HCT116 (cell line): ENCODE measurements around the gene TMEM154. TPM values are rescaled to one million over a fixed set of nuclear protein-coding genes. Genes with fewer than 3 reads are reported as not detected.

Experiments
- ATAC-seq: fragments of 200-7000 bp; cut with Tn5 transposase; 2 replicates; pipeline ENCODE4 v1.9.1; 2020; ENCODE audit warnings: mild to moderate bottlenecking, moderate library complexity
- BruUV-seq: library from RNA; stranded (reverse); fragments of 400-500 nt; replicated peaks from 2 replicates; lab custom pipeline; 2021; lab: Mats Ljungman, UMichigan
- CTCF ChIA-PET: fragments of 300-600 bp; sonication (Branson Sonifier 250); formaldehyde crosslinking; loops from one replicate; lab custom pipeline; 2021; ENCODE audit warnings: antibody characterized with exemption; lab: Charles Lee
- POLR2A ChIA-PET: fragments of 300-600, 350-600 bp; sonication (Branson Sonifier 250); formaldehyde crosslinking; loops from one replicate; lab custom pipeline; 2021; ENCODE audit warnings: antibody characterized with exemption; lab: Charles Lee
- RAD21 ChIA-PET, 2 experiments: fragments of 300-600 bp; sonication (Branson Sonifier 250); formaldehyde crosslinking; loops; one replicate each; lab custom pipeline; 2023; ENCODE audit warnings: low total read pairs in 2 of 2; ENCODE audit not compliant: uncharacterized antibody in 2 of 2, unreplicated experiment in 2 of 2, low non-redundant PET in 1 of 2; lab: Charles Lee
- DNase-seq: peaks from one replicate; pipeline ENCODE4 v3.0.0-alpha.2; 2010; ENCODE audit warnings: low read depth, low spot score
- H2AFZ ChIP-seq: fragments of 200-600 bp; shearing (Covaris generic), sonication (generic); 2 replicates; pipeline ENCODE4 v1.6.1; 2017; ENCODE audit warnings: low read depth, mixed run types, mixed read lengths, antibody characterized with exemption, low read length; ENCODE audit not compliant: poor library complexity, severe bottlenecking
- H3K27ac ChIP-seq: 2 replicates; pipeline ENCODE4 v1.5.1; 2012; ENCODE audit warnings: low read depth, low read length
- H3K27me3 ChIP-seq: fragments of 200-600 bp; sonication (generic); 2 replicates; pipeline ENCODE4 v1.6.1; 2016; ENCODE audit warnings: mixed run types, low read length, mixed read lengths; ENCODE audit not compliant: insufficient read depth
- H3K36me3 ChIP-seq, 2 experiments: fragments of 200-500 bp in 1 of 2; fragments of 200-600 bp in 1 of 2; sonication (Bioruptor generic) in 1 of 2; sonication (generic) in 1 of 2; 2 replicates each; pipeline versions ENCODE4 v1.5.1 to v1.6.1; 2014 to 2016; ENCODE audit warnings: low read length in 2 of 2, inconsistent platforms in 1 of 2, mixed read lengths in 1 of 2, mixed run types in 1 of 2; ENCODE audit not compliant: insufficient read depth in 2 of 2, control insufficient read depth in 1 of 2
- H3K4me1 ChIP-seq, 2 experiments: fragments of 200-600 bp in 1 of 2; sonication (generic) in 1 of 2; 2 replicates each; pipeline versions ENCODE4 v1.5.1 to v1.6.1; 2012 to 2017; ENCODE audit warnings: low read length in 2 of 2, inconsistent platforms in 1 of 2, mild to moderate bottlenecking in 1 of 2, mixed read lengths in 1 of 2, mixed run types in 1 of 2, moderate library complexity in 1 of 2; ENCODE audit not compliant: insufficient read depth in 2 of 2, control insufficient read depth in 1 of 2
- H3K4me2 ChIP-seq: fragments of 200-600 bp; sonication (generic); 2 replicates; pipeline ENCODE4 v1.6.1; 2017; ENCODE audit warnings: mixed run types, low read length, mixed read lengths
- H3K4me3 ChIP-seq, 2 experiments: fragments of 200-600 bp in 1 of 2; sonication (generic) in 1 of 2; replicated peaks in 1 of 2; 2 replicates each; pipeline ENCODE4 v1.5.1; 2011 to 2016; ENCODE audit warnings: low read length in 2 of 2, control low read depth in 1 of 2, low read depth in 1 of 2, mild to moderate bottlenecking in 1 of 2, mixed read lengths in 1 of 2, mixed run types in 1 of 2
- H3K79me2 ChIP-seq: fragments of 200-600 bp; sonication (generic); 2 replicates; pipeline ENCODE4 v1.6.1; 2017; ENCODE audit warnings: mild to moderate bottlenecking, mixed run types, low read length, moderate library complexity, mixed read lengths; ENCODE audit not compliant: insufficient read depth
- H3K9ac ChIP-seq: fragments of 200-600 bp; sonication (generic); 2 replicates; pipeline ENCODE4 v1.6.1; 2016; ENCODE audit warnings: low read length, mixed read lengths
- H3K9me2 ChIP-seq: fragments of 200-600 bp; sonication (generic), shearing (Covaris generic); 2 replicates; pipeline ENCODE4 v1.6.1; 2017; ENCODE audit warnings: mixed run types, mild to moderate bottlenecking, moderate library complexity; ENCODE audit not compliant: insufficient read depth
- H3K9me3 ChIP-seq, 2 experiments: fragments of 200-500 bp in 1 of 2; fragments of 200-600 bp in 1 of 2; sonication (Bioruptor generic) in 1 of 2; sonication (generic) in 1 of 2; 2 replicates each; pipeline ENCODE4 v1.6.1; 2014 to 2017; ENCODE audit warnings: low read length in 2 of 2, mixed read lengths in 2 of 2, inconsistent platforms in 1 of 2, low read depth in 1 of 2, mild to moderate bottlenecking in 1 of 2, mixed run types in 1 of 2, moderate library complexity in 1 of 2; ENCODE audit not compliant: control insufficient read depth in 1 of 2, insufficient read depth in 1 of 2
- H4K20me1 ChIP-seq: fragments of 200-600 bp; sonication (generic), shearing (Covaris generic); 2 replicates; pipeline ENCODE4 v1.6.1; 2017; ENCODE audit warnings: mixed run types, mild to moderate bottlenecking, moderate library complexity; ENCODE audit not compliant: insufficient read depth
- CBX3 ChIP-seq: IDR thresholded peaks from 2 replicates; pipeline ENCODE4 v1.6.1; 2012; ENCODE audit warnings: low read depth
- CEBPB ChIP-seq: IDR thresholded peaks from 2 replicates; pipeline ENCODE4 v1.6.1; 2012; ENCODE audit warnings: low read depth
- EGR1 ChIP-seq: IDR thresholded peaks from 2 replicates; pipeline ENCODE4 v1.6.1; 2012; ENCODE audit warnings: low read depth
- EZH2 ChIP-seq: fragments of 200-600 bp; sonication (generic); IDR thresholded peaks from 2 replicates; pipeline ENCODE4 v1.6.1; 2017; ENCODE audit warnings: antibody characterized with exemption, mixed run types
- EZH2phosphoT487 ChIP-seq: fragments of 200-600 bp; IDR thresholded peaks from 2 replicates; pipeline ENCODE4 v1.6.1; 2018; ENCODE audit warnings: antibody characterized with exemption, borderline replicate concordance
- FOSL1 ChIP-seq: IDR thresholded peaks from 2 replicates; pipeline ENCODE4 v1.6.1; 2012; ENCODE audit warnings: low read depth
- JUND ChIP-seq: IDR thresholded peaks from 2 replicates; pipeline ENCODE4 v1.6.1; 2012
- POLR2AphosphoS5 ChIP-seq: IDR thresholded peaks from 2 replicates; pipeline ENCODE4 v1.6.1; 2011; ENCODE audit warnings: mild to moderate bottlenecking, low read depth, low read length, moderate library complexity
- RAD21 ChIP-seq: IDR thresholded peaks from 2 replicates; pipeline ENCODE4 v1.6.1; 2012; ENCODE audit warnings: low read depth, mild to moderate bottlenecking
- SP1 ChIP-seq: IDR thresholded peaks from 2 replicates; pipeline ENCODE4 v1.6.1; 2012; ENCODE audit warnings: low read depth
- SRF ChIP-seq: IDR thresholded peaks from 2 replicates; pipeline ENCODE4 v1.6.1; 2012; ENCODE audit warnings: low read depth
- YY1 ChIP-seq: IDR thresholded peaks from 2 replicates; pipeline ENCODE4 v1.6.1; 2011; ENCODE audit warnings: low read length, low read depth, moderate library complexity, mild to moderate bottlenecking; ENCODE audit not compliant: insufficient replicate concordance; ENCODE audit errors: extremely low read depth
- ZFX ChIP-seq: fragments of 450-650 bp; IDR thresholded peaks from 2 replicates; pipeline ENCODE4 v1.6.1; 2017
- ZNF274 ChIP-seq: fragments of 200-500 bp; sonication (Bioruptor generic); IDR thresholded peaks from 2 replicates; pipeline ENCODE4 v1.6.1; 2014; ENCODE audit warnings: mild to moderate bottlenecking, low read depth, low read length, inconsistent platforms
- intact Hi-C: fragments of 100-400 bp; cut with micrococcal nuclease; formaldehyde crosslinking; loops from 2 replicates; pipeline ENCODE4 v1.10.0; 2022
- total RNA-seq: library from RNA; stranded (reverse); gene quantifications from one replicate; pipeline ENCODE4 v1.2.1, GENCODE V29; 2021; ENCODE audit not compliant: unreplicated experiment
- TF ChIP-seq, protein P1 (sequence below): IDR thresholded peaks from 2 replicates; pipeline ENCODE4 v1.6.1; 2012
- TF ChIP-seq, protein P2 (sequence below): IDR thresholded peaks from 2 replicates; pipeline ENCODE4 v1.6.1; 2012
- TF ChIP-seq, protein P3 (sequence below): IDR thresholded peaks from 2 replicates; pipeline ENCODE4 v1.6.1; 2012; ENCODE audit warnings: low read depth
- TF ChIP-seq, protein P4 (sequence below), 3 experiments: fragments of 200-600 bp in 1 of 3; sonication (generic) in 1 of 3; IDR thresholded peaks in 2 of 3; conservative IDR thresholded peaks in 1 of 3; 2 replicates each; pipeline ENCODE4 v1.5.1; 2012 to 2017; ENCODE audit warnings: low read depth in 2 of 3, low read length in 2 of 3, antibody characterized with exemption in 1 of 3, borderline replicate concordance in 1 of 3, control low read depth in 1 of 3, mild to moderate bottlenecking in 1 of 3, mixed read lengths in 1 of 3, mixed run types in 1 of 3, moderate library complexity in 1 of 3; ENCODE audit not compliant: insufficient read depth in 1 of 3

The TMEM154 gene
- total RNA-seq, 1 experiment from 2014 or later, result 2.4 TPM

DNA sequence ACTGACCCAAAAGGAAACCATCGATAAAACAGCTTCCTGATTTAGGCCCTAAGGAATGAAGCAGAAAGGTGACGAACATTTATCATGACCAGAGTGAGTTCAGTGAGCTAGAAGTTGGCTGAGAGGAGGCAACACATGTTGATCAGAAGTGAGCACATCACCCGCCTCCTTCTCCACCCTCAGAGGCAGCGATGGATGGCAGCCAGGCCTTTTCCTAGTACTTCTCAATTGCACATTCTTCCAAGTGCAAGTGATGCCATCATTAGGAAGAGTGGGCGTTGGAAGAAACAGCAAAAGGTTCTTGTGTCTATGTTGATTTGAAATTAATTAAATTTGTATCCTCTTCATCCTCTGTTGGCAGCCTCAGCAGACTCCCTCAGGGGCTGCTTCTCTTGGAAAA is 51.7 kb downstream of the TMEM154 start:
- no peak for ATAC-seq
- ChIA-PET RAD21 (no interaction called here), CTCF (no interaction called here), POLR2A (no interaction called here)
- no peaks in the 10 kb centered on the region for H3K36me3 ChIP-seq
- no peaks in the 10 kb centered on the region for H3K9me2 ChIP-seq
- H4K20me1 ChIP-seq, result no peaks in the 10 kb centered on the region
- BruUV-seq, result no TSS peak
- intact Hi-C loops, result no loop called here
- no peaks in the 10 kb centered on the region for H3K27me3 ChIP-seq
- H3K4me2 ChIP-seq, result no peak overlapping the region
- H3K79me2 ChIP-seq, result no peaks in the 10 kb centered on the region
- no peaks in the 10 kb centered on the region for H3K9me3 ChIP-seq
- no peak for TF ChIP-seq ZNF274
- TF ChIP-seq, all 23 proteins: peak for 0
- no peak for DNase-seq
- no peak overlapping the region for H3K4me3 ChIP-seq
- H3K27ac ChIP-seq, result no peak overlapping the region
- H2AFZ ChIP-seq, result no peak overlapping the region
- no peaks in the 10 kb centered on the region for H3K4me1 ChIP-seq
- no peak overlapping the region for H3K9ac ChIP-seq

DNA sequence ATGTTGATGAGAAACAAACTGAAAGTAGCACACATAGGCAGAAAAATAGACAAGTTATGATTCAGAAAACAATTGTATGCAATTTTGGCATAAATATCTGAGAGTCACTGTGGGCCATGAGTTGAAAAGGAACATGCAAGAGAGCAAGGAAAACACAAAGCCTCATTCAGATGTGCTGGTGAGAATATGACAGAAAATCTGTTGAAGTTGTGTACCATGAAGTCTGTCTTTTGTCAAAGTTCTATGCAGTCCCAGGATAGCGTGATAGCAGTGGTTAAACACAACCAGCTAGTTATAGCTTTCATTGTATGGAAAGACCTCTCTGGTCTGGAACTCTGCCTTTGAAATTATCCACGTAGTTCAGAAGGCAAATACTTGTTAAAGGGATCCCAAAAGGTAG is 53.0 kb downstream of the TMEM154 start:
- H3K36me3 ChIP-seq, result no peaks in the 10 kb centered on the region
- H3K4me1 ChIP-seq, result no peaks in the 10 kb centered on the region
- BruUV-seq, result no TSS peak
- RAD21 ChIA-PET, result no interaction called here
- intact Hi-C loops, result no loop called here
- no peak overlapping the region for H3K9ac ChIP-seq
- H3K4me2 ChIP-seq, result no peak overlapping the region
- H3K9me3 ChIP-seq, result no peaks in the 10 kb centered on the region
- CTCF ChIA-PET, result no interaction called here
- POLR2A ChIA-PET, result no interaction called here
- H3K9me2 ChIP-seq, result no peaks in the 10 kb centered on the region
- ATAC-seq (no peak), DNase-seq (no peak)
- no peak overlapping the region for H2AFZ ChIP-seq
- H3K27me3 ChIP-seq, result no peaks in the 10 kb centered on the region
- H3K4me3 ChIP-seq, result no peak overlapping the region
- no peaks in the 10 kb centered on the region for H4K20me1 ChIP-seq
- H3K79me2 ChIP-seq, result no peaks in the 10 kb centered on the region
- H3K27ac ChIP-seq, result no peak overlapping the region
- TF ChIP-seq CBX3 (no peak), FOSL1 (no peak), YY1 (no peak), SP1 (no peak), ZNF274 (no peak), JUND (no peak), EZH2phosphoT487 (no peak), CEBPB (no peak), POLR2AphosphoS5 (no peak), EZH2 (no peak), ZFX (no peak), RAD21 (no peak), EGR1 (no peak), SRF (no peak)
- TF ChIP-seq, protein P1, sequence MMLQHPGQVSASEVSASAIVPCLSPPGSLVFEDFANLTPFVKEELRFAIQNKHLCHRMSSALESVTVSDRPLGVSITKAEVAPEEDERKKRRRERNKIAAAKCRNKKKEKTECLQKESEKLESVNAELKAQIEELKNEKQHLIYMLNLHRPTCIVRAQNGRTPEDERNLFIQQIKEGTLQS, result no peak
- TF ChIP-seq, protein P2, sequence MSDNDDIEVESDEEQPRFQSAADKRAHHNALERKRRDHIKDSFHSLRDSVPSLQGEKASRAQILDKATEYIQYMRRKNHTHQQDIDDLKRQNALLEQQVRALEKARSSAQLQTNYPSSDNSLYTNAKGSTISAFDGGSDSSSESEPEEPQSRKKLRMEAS, result no peak
- TF ChIP-seq, protein P3, sequence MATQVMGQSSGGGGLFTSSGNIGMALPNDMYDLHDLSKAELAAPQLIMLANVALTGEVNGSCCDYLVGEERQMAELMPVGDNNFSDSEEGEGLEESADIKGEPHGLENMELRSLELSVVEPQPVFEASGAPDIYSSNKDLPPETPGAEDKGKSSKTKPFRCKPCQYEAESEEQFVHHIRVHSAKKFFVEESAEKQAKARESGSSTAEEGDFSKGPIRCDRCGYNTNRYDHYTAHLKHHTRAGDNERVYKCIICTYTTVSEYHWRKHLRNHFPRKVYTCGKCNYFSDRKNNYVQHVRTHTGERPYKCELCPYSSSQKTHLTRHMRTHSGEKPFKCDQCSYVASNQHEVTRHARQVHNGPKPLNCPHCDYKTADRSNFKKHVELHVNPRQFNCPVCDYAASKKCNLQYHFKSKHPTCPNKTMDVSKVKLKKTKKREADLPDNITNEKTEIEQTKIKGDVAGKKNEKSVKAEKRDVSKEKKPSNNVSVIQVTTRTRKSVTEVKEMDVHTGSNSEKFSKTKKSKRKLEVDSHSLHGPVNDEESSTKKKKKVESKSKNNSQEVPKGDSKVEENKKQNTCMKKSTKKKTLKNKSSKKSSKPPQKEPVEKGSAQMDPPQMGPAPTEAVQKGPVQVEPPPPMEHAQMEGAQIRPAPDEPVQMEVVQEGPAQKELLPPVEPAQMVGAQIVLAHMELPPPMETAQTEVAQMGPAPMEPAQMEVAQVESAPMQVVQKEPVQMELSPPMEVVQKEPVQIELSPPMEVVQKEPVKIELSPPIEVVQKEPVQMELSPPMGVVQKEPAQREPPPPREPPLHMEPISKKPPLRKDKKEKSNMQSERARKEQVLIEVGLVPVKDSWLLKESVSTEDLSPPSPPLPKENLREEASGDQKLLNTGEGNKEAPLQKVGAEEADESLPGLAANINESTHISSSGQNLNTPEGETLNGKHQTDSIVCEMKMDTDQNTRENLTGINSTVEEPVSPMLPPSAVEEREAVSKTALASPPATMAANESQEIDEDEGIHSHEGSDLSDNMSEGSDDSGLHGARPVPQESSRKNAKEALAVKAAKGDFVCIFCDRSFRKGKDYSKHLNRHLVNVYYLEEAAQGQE, result no peak
- TF ChIP-seq, protein P4, sequence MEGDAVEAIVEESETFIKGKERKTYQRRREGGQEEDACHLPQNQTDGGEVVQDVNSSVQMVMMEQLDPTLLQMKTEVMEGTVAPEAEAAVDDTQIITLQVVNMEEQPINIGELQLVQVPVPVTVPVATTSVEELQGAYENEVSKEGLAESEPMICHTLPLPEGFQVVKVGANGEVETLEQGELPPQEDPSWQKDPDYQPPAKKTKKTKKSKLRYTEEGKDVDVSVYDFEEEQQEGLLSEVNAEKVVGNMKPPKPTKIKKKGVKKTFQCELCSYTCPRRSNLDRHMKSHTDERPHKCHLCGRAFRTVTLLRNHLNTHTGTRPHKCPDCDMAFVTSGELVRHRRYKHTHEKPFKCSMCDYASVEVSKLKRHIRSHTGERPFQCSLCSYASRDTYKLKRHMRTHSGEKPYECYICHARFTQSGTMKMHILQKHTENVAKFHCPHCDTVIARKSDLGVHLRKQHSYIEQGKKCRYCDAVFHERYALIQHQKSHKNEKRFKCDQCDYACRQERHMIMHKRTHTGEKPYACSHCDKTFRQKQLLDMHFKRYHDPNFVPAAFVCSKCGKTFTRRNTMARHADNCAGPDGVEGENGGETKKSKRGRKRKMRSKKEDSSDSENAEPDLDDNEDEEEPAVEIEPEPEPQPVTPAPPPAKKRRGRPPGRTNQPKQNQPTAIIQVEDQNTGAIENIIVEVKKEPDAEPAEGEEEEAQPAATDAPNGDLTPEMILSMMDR (IDR thresholded peaks at IDR 0.05 in 2 of 3, conservative IDR thresholded peaks at IDR 0.05 in 1 of 3; ENCODE audit: borderline replicate concordance in 1 of 3, insufficient read depth in 1 of 3, low read depth in 2 of 3, low read length in 2 of 3), result no peak
